Prostate gland (tissue), 2 donors: Measurements from ENCODE around the gene GBGT1. TPM values are rescaled to one million over a fixed set of nuclear protein-coding genes. Genes with fewer than 3 reads are reported as not detected.

Experiments used
- DNase-seq: peaks from one replicate; pipeline ENCODE4 v3.0.0-alpha.2; 2019; ENCODE audit warnings: low spot score
- H3K27ac ChIP-seq, 2 donors: fragments of 200-600 bp; sonication (generic); 2 replicates each; pipeline ENCODE4 v1.5.1; 2017 to 2019
- H3K27me3 ChIP-seq: fragments of 200-600 bp; sonication (generic); replicated peaks from 2 replicates; pipeline ENCODE4 v1.5.1; 2019; ENCODE audit not compliant: insufficient read depth
- H3K36me3 ChIP-seq, 2 donors: fragments of 200-600 bp; sonication (generic); 1 replicate in 1 of 2; 2 replicates in 1 of 2; pipeline versions ENCODE4 v1.5.1 to v1.8.1; 2017 to 2019
- H3K4me1 ChIP-seq: fragments of 200-600 bp; sonication (generic); replicated peaks from 2 replicates; pipeline ENCODE4 v1.5.1; 2019
- H3K4me3 ChIP-seq, 2 donors: fragments of 200-600 bp; sonication (generic); 2 replicates each; pipeline ENCODE4 v1.5.1; 2017 to 2019
- H3K9me3 ChIP-seq: fragments of 200-600 bp; sonication (generic); 2 replicates; pipeline ENCODE4 v1.5.1; 2017
- CTCF ChIP-seq, 4 experiments: fragments of 200-600 bp in 2 of 4; fragments of 450-650 bp in 2 of 4; sonication (generic) in 2 of 4; IDR thresholded peaks; 1 replicate in 3 of 4; 2 replicates in 1 of 4; pipeline ENCODE4 v1.5.1; 2016 to 2019; ENCODE audit warnings: antibody characterized with exemption in 4 of 4, mild to moderate bottlenecking in 2 of 4, moderate library complexity in 2 of 4
- POLR2A ChIP-seq: fragments of 450-650 bp; IDR thresholded peaks from one replicate; pipeline ENCODE4 v1.6.1; 2016; ENCODE audit warnings: antibody characterized with exemption, mild to moderate bottlenecking
- POLR2AphosphoS5 ChIP-seq: sonication (generic); formaldehyde crosslinking; IDR thresholded peaks from one replicate; pipeline ENCODE4 v1.6.1; 2017; ENCODE audit warnings: antibody characterized with exemption
- WGBS: methylation state at CpG from one replicate; pipeline ENCODE4 v1.1.5; 2018; 5-methylcytosine and 5-hydroxymethylcytosine counted together
- intact Hi-C: fragments of 100-400 bp; cut with DNase I; formaldehyde crosslinking; loops from one replicate; pipeline ENCODE4 v1.14.2; 2022
- total RNA-seq, 2 donors: library from RNA; depleted of rRNA; stranded (reverse); fragments of >200 nt; gene quantifications; one replicate each; pipeline ENCODE4 v1.1.0, GENCODE V29; 2016

Gene GBGT1
- total RNA-seq, 2 donors from 2014 or later: 10.7 to 14.0 TPM

GRCh38 chr9:133104718-133105460, 58.8 kb downstream of the GBGT1 start:
- 79% methylated on average over 15 of the region's 15 CpGs for WGBS
- Histone ChIP-seq H3K4me1 (no peaks in the 10 kb centered on the region), H3K27ac (no peak overlapping the region), H3K36me3 (peaks cover 33 to 51% of the 10 kb centered on the region in 2 donors), H3K27me3 (no peaks in the 10 kb centered on the region), H3K4me3 (no peak overlapping the region), H3K9me3 (no peaks in the 10 kb centered on the region)
- TF ChIP-seq POLR2A: no peak
- no peak for TF ChIP-seq POLR2AphosphoS5
- no peak for TF ChIP-seq CTCF (IDR thresholded peaks at IDR 0.05)
- no peak for DNase-seq
- intact Hi-C loops: loop anchor here (1.0 kb wide), 1 partner anchor 40 kb away; no protein-coding TSS in a partner anchor

DNA sequence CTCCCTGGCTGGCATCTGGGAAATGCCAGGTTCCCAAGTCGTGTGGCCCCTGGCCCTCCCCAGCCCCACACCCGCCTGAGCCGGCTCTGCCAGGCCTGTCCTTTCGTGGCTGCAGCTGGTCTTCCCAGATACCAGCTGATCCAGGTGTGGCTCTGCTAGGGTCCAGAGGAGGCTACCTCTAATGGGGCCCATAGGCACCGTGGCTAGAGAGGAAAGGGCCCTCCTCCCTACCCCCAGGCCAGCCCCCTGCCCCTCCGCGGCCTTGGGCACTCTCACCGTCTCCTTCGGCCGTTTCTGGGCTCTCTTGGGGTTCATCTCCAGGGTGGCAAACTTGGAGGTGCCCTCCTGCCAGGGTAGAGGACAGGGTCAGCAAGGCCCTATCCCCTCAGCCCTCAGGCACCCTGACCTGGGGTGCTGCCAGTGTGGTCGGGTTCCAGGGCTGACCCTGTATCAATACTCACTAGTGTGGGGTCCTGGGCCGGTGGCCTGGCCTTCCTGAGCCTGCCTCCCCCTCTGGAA, 59.7 kb downstream of the GBGT1 start:
- Histone ChIP-seq H3K27ac (no peak overlapping the region), H3K36me3 (peaks cover 33 to 47% of the 10 kb centered on the region in 2 donors), H3K9me3 (no peaks in the 10 kb centered on the region), H3K27me3 (no peaks in the 10 kb centered on the region), H3K4me1 (no peaks in the 10 kb centered on the region), H3K4me3 (no peak overlapping the region)
- DNase-seq: no peak
- intact Hi-C loops: loop anchor here (1.0 kb wide), 1 partner anchor 41 kb away; no protein-coding TSS in a partner anchor
- WGBS: 87% methylated on average over 12 of the region's 12 CpGs
- no peak for TF ChIP-seq CTCF (IDR thresholded peaks at IDR 0.05)

GRCh38 chr9:133103183-133103986, 60.3 kb downstream of the GBGT1 start:
- H3K9me3 ChIP-seq: no peaks in the 10 kb centered on the region
- peaks cover 29 to 47% of the 10 kb centered on the region in 2 donors for H3K36me3 ChIP-seq
- peak; percentile 52 for DNase-seq
- peak; percentile 95 to 100 (median 98) for TF ChIP-seq CTCF (IDR thresholded peaks at IDR 0.05)
- peak; percentile 48 for TF ChIP-seq POLR2AphosphoS5
- no peak for TF ChIP-seq POLR2A
- no peak overlapping the region for H3K4me3 ChIP-seq
- no peaks in the 10 kb centered on the region for H3K27me3 ChIP-seq
- intact Hi-C loops: no loop called here
- WGBS: 36% methylated on average over 13 of the region's 14 CpGs
- H3K27ac ChIP-seq: no peak overlapping the region
- no peaks in the 10 kb centered on the region for H3K4me1 ChIP-seq

Other genes with a start within 250 kb of the GBGT1 start
- 10 to 100 TPM; 27.7 to 82.2 TPM for gene TSC1, start 219.3 kb downstream of the GBGT1 start, total RNA-seq
- under 1 TPM in 1 of 2 donors, not detected in 1; 0.85 TPM for gene GFI1B, start 185.2 kb downstream of the GBGT1 start, total RNA-seq
- 10 to 100 TPM; 63.1 to 97.2 TPM for gene GTF3C5, start 132.9 kb downstream of the GBGT1 start, total RNA-seq
- 1 to 10 TPM; 1.7 to 2.8 TPM for gene CEL, start 101.9 kb downstream of the GBGT1 start, total RNA-seq
- 10 to 100 TPM; 49.6 to 77.4 TPM for gene RALGDS, start 42.7 kb downstream of the GBGT1 start, total RNA-seq
- gene OBP2B, start 45.3 kb upstream of the GBGT1 start, total RNA-seq: 10 to 100 TPM in 1 of 2 donors, 1 to 10 TPM in 1; 1.6 to 35.2 TPM
- 10 to 100 TPM in 1 of 2 donors, 1 to 10 TPM in 1; 3.5 to 14.8 TPM for gene ABO, start 111.3 kb upstream of the GBGT1 start, total RNA-seq
- gene SURF6, start 172.3 kb upstream of the GBGT1 start, total RNA-seq: 10 to 100 TPM; 25.7 to 40.3 TPM
- 10 to 100 TPM; 31.1 to 32.6 TPM for gene MED22, start 184.2 kb upstream of the GBGT1 start, total RNA-seq
- gene RPL7A, start 184.3 kb upstream of the GBGT1 start, total RNA-seq: 1,000 to 10,000 TPM; 1,667 to 2,501 TPM
- gene SURF1, start 192.6 kb upstream of the GBGT1 start, total RNA-seq: 10 to 100 TPM; 53.3 to 73.8 TPM
- 10 to 100 TPM; 16.4 to 57.6 TPM for gene SURF2, start 192.6 kb upstream of the GBGT1 start, total RNA-seq
- 100 to 1,000 TPM; 185 to 204 TPM for gene SURF4, start 212.1 kb upstream of the GBGT1 start, total RNA-seq
- gene STKLD1, start 212.5 kb upstream of the GBGT1 start, total RNA-seq: 1 to 10 TPM in 1 of 2 donors, under 1 TPM in 1; 0.87 to 1.0 TPM